ENCODE measurements around the gene KRT10.
A peak's percentile ranks its signal among the peaks of the same experiment; 100 is the strongest.

KRT10 gene

DNA sequence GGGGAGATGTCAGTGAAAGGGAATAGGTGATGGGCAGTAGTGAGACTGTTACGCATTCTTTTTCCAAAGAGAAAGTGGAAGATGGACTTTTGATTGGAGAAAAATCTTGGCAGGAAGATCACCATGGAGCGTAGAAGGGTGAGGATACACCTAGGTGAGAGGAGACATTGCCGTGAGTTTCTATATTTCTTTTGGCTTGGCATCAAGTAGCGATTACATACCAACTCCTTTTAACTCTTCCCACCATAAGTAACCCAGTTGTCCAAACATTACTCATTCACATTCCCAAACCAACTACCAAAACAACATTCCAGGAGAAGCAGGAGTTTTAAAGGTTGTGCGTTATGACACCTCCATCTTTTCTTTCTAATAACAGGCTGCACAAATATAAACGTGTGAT is 11.9 kb downstream of the KRT10 start:
- no peak for DNase-seq (ENCODE audit: extremely low spot score, insufficient read length, low read depth)
- FAIRE-seq: no peak

DNA sequence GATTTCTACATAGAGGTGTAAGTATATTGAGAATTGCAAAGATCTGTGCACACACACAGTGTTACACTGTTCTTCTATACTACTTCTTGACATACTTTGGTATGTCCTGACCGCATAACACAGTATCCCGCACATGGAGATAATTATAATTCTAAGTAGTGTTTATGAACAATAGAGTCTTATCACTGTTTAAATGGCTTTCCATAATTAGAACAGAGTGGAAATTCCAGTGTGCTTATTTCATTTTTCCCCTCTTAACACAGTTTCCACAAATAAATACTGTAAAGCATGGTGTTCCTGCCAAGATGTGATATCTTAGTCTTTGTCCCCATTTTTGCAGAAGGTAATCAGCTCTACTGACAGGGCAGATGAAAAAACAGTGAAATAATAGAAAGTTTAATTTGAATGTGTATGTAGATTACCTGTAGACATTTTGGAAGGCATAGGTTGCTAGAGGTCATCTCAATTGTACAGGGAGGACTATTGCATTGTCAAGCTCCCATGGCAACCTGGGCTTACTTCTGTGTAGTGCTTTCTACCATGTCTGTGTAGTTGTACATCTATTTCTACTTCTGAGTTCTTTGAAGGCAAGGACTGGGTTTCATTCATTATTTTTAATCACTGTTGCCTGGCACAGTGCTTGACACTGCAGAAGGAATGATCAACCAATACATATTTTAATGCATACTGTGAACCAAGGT is 12.5 kb downstream of the KRT10 start:
- no peak for DNase-seq (ENCODE audit: extremely low spot score, insufficient read length, low read depth)
- FAIRE-seq: no peak

DNA sequence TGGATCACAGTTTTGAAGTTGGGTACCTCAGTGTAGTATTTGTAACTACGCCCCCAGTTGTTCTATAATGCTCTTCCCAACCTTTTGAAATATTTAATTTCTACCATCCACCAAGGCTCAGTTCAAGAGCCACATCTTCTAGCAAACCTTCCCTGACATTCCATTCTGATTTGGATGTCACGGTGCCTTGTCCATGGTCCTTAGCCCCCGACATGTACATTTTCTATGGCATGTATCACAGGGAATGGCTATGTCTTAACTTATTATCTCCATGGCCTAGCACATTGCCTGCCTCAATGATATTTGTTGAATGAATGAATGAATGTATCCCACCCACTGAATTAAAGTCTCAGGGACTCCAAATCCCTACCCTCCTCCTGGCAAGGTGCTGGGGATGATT is 16.3 kb downstream of the KRT10 start:
- DNase-seq (ENCODE audit: extremely low spot score, insufficient read length, low read depth): no peak
- FAIRE-seq: no peak

DNA sequence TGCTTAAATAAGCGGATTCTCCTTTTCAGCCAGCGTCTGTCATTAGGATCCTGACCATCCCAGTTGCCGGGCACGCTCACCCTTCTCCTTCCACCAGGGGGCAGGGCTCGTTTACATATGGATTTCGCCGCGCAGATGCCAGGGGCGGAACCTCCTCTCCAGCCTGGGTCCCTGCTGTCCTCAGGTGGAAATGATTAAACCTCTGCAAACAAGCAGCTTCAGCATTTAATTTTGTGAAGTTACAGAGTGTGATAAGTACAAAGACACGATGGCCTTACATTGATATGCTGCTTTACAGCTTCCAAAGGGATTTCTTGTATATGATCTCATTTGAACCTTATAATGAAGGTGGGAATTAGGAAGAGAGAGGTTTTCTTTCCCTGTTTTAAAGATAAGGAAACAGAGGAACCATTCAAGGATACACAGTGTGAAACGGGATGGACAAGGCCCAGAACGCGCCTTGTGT is 18.8 kb downstream of the KRT10 start:
- DNase-seq (ENCODE audit: extremely low spot score, insufficient read length, low read depth): peak; percentile 38

DNA sequence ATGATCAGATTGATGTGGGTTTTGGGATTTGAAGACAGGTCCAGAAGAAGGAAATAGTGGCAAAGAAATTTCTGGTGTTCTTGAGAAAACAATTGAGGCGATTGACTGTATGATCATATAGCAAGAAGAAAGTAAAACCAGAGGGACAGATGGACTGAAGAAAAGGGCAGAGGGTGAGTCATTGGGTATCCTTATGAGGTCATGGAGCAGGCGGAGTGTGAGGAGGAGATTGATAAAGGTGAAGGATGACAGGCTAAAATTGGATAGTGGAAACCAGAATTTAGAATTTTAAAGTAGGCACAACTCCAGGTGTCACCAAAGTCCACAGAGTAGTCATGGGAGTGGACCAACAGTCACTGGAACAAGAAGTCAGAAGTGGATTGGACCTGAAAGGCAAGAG is 21.3 kb downstream of the KRT10 start:
- DNase-seq (ENCODE audit: extremely low spot score, insufficient read length, low read depth) (no peak), FAIRE-seq (no peak)

More for the DNA sequence above, 18.8 kb downstream of the KRT10 start:
- FAIRE-seq: peak; percentile 80

DNA sequence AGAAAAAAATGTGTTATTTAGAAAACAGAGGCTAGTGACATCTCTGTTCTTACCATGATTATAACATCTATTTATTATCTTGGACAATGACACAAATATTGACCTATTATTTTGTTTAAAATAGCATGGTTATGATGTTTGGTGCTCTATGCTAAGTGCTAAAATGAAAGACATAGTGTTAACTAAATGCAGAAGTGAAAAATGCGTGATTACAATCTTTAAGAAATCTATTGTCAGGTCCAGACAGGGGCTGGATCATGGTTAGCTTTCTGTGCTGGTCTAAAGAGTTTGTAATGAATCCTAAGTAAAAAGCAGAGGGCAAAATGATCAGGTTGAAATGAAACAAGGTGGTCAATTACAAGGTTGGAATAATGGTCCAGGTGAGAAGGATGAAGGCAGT is 22.0 kb downstream of the KRT10 start:
- DNase-seq (ENCODE audit: extremely low spot score, insufficient read length, low read depth) (no peak), FAIRE-seq (no peak)

DNA sequence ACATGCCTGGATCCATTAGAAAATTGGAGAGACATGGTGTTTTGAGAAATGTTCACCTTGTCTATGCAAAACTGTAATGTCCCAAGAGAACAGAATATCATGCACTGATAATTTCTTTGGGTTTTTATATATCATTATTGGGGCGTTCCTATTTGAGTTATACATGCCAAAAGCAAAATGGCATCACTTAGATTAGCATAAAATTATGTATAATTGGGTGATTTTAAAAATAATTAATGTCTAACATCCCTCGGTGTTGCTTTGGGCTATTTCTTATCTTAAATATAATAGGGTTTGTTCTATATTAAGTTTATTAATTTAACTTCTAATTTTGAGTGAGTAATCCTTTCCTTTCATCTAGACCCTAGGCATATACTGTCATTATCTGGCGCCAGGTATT is 22.6 kb downstream of the KRT10 start, which contains the start of gene KRT28:
KRT28 (minus strand) TSS at position 101 of the 400 bp plus-strand sequence; CDS start at position 35, 66 bp downstream.
- DNase-seq (ENCODE audit: extremely low spot score, insufficient read length, low read depth) (no peak), FAIRE-seq (no peak)

DNA sequence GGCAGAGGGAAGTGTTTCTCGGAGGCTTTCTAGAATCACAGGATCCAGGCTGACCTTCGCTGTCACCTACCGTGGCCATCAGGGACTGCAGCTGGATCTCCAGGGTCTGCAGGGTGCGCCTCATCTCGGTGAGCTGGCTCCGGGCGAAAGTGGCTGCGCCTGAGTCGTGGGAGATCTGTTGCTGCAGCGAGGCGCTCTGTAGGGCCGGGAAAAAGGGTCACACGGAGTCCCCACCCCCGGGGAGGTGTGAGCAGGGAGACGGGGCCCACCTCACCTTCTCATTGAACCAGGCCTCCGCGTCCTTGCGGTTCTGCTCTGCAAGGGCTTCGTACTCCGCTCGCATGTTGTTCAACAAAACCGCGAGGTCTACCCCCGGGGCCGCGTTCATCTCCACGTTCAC is 25.6 kb downstream of the KRT10 start:
- FAIRE-seq: no peak
- DNase-seq (ENCODE audit: extremely low spot score, insufficient read length, low read depth): no peak

DNA sequence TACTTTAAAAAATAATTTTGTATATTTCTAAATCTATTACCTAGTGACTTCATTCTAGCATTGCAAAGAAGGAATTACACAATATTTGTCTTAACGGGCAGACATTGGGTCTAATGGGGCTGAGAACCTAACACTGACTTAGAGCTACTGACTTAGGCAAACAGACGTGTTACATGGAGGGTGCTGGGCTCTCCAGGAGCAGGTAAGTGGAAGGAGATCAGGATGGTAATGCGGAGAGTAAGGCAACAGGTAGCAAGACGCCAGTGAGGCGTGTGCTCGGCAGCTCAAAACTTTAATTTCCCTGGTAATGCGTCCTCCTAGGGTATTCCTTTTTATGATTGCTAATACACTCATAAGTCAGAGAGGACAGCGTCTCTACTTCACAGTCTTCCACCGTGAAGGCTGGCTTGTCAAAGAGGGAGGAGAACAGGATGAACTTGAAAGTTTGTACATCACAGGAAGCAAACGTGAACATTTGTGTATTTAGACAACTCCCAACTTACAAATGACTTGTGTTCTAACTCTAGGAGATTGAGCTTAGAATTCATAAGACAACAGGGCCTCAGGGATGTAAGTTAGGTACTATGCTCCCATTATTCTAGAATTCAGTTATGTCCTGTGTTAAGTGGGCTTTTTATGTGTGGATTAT is 27.3 kb downstream of the KRT10 start:
- FAIRE-seq: no peak
- no peak for DNase-seq (ENCODE audit: extremely low spot score, insufficient read length, low read depth)

DNA sequence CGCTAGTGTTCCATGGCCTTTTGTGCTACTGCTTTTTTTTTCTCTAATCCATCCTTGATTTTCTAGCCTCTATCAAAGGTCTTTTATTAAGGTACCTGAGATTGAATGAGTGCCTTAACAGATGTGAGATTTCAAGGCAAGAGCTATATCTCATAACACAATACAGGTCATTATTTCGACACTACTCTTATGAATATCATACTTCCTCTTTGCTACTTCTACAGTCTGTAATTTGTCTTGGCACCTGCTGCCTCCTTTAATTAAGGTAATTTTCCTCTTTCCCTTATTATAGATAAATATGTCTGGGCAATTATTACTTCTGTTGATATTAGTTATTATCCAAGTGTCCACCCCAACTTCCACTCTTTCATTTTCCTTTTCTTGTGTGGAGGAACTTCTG is 27.9 kb downstream of the KRT10 start:
- DNase-seq (ENCODE audit: extremely low spot score, insufficient read length, low read depth) (no peak), FAIRE-seq (no peak)

DNA sequence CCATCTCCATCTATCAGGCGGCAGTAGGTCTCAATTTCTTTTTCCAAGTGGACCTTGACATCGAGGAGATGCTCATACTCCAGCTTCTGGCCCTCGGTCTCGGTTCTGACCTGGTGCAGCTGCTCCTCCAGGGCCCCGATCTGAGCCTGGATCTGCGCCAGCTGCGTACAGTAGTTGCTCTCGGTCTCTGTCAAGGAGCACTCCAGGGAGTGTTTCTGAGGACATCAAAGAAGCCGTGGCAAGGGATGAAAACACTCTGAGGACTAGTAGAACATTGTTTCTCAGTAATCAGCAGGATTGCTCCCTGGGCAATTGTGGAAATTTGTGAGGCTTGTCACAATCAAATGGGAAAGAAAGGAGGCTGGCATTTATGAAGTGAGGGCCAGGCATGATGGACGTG is 28.6 kb downstream of the KRT10 start:
- FAIRE-seq (no peak), DNase-seq (ENCODE audit: extremely low spot score, insufficient read length, low read depth) (no peak)

DNA sequence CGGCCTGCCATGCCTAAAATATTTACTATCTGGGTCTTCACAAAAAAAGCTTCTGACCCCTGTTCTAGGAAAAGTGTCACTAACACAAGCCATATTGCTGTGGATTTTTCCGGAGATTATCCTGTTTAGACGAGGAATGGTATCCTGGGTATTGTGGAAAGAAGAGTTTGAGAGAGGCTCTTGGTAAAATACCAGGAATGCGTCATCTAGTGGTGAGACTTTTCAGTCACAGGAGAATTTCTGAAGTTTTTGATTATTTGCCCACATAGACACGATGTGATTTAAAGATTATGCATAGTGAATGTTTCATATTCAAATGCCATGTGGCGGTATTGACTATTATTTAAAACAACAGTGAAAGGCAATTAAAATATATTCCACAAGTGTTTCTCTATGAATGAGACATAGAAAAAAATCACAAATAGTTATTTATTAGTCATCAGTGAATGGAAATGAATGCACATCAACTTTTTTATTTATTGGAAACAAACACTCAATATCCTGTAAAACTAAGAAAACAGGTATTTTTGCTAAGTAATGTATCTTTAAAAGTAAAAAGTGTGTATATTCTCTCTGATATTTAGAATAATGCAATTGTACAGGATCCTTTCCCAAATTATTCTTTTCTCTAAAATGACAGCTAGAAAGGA is 30.5 kb downstream of the KRT10 start:
- no peak for DNase-seq (ENCODE audit: extremely low spot score, insufficient read length, low read depth)

DNA sequence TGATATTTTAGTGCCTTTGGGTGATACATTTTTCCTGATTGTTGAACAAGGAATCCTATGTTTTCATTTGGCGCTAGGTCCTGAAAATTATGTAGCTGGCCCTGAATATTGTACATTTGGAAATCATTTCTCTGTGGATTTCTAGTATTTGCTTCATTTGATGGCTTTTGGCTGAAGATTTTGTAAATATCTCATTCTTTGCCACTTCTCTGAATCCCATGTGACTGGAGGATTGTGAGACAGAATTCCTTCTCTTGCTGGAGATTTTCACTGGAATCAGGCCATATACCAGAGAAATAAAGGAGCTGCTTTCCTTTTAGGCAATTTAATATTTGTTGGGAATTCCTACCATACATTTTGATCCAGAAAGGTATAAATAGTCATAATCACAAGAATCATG is 31.3 kb downstream of the KRT10 start:
- FAIRE-seq (no peak), DNase-seq (ENCODE audit: extremely low spot score, insufficient read length, low read depth) (no peak)

More for the DNA sequence above, 30.5 kb downstream of the KRT10 start:
- no peak for FAIRE-seq

DNA sequence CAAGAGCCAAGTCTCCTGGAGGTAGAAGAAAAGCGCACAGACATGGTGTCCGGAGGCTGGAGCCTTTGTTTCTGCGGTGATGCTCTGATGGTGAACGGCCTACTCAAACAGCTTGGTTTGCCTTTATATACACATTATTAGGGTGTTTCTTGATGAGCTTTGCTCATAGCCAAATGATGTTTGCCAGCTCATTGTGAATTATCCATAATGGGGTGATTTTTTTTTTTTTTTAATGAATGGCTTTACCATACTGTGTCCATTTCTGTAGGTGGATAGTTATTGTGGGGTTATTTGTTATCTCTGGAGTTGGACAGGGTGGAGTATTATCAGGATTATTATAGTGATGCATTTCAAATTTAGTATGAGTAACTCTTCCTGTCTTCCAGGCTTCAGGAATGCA is 40.0 kb downstream of the KRT10 start, which contains the start of gene KRT27:
KRT27 (minus strand) TSS at position 101 of the 400 bp plus-strand sequence; CDS start at position 44, 57 bp downstream.
- DNase-seq (ENCODE audit: extremely low spot score, insufficient read length, low read depth): no peak
- FAIRE-seq: no peak

DNA sequence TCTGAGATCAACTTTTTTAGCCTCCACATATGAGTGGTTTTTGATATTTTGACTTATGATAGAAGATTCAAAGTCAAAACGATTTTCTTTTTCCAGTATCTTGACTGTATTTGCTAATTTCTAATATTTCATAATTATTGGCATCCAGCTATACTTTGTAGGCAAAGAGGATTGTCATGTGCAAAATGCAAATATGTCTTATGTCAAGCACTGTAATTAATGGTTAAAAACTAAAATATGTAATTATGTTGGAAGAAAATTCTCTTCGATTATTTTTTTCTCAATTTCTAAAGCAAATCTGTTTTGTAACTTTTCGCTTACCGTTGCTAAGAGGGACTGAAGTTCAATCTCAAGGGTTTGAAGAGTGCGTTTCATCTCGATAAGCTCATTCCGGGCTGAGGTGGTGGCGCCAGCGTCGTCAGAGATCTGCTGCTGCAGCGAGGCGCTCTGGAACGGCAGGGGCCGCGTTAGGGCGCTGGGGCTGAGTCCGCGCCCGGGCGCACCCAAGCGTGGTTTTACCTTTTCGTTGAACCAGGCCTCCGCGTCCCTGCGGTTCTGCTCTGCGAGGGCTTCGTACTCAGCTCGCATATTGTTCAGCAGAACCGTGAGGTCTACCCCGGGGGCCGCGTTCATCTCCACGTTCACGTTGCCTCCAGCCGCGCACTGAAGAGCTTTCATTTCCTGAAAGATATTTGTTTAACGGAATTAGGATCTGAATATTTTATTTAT is 43.1 kb downstream of the KRT10 start:
- no peak for FAIRE-seq
- DNase-seq (ENCODE audit: extremely low spot score, insufficient read length, low read depth): no peak

DNA sequence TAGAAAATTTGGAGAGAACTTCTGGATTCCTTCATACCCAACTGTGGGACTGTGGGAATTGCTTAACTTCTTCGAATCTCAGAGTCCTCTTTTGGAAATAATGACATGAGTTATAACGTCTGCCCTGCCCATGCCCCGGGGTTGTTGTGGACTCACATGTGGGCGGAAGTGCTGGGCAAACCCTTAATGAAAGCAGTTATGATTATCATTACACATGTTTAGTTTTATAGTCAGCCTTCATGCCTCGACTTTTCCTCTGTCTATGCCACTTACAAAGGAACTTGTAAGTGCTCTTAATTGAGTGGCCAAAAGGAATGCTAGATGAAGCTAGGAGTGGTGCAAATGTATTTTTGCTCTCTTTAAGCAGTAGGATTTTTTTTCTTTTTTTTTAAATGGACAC is 44.0 kb downstream of the KRT10 start:
- FAIRE-seq (no peak), DNase-seq (ENCODE audit: extremely low spot score, insufficient read length, low read depth) (no peak)

DNA sequence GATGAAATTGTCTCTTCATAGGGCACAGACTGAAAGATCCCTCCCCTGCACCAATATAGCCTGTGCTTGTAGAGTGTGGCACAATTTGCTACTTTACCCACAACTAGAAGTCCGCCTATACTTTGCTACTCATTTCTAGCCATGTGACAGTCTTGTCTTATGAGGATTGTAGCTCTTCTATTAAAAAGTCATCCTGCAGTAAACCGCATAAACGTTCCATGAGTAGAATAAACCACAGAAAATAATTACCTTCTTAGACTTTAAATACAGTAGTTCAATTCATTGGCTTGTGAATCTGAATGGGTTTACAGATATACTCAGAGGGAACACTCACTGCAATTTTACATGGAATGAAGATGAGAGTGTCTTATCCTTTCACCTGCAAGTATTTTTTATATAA is 44.4 kb downstream of the KRT10 start:
- no peak for DNase-seq (ENCODE audit: extremely low spot score, insufficient read length, low read depth)

DNA sequence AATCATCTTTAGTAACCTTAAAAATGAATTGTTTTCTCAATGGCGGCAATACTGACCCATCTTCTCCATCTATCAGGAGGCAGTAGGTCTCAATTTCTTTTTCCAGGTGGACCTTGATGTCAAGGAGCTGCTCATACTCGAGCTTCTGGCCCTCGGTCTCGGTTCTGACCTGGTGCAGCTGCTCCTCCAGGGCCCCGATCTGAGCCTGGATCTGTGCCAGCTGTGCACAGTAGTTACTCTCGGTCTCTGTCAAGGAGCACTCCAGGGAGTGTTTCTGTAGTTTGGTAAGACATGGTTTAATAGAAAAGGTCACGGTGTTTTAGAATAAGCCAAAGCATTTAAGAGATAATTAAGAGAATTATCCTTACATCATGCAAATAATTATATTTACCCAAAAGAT is 45.0 kb downstream of the KRT10 start:
- DNase-seq (ENCODE audit: extremely low spot score, insufficient read length, low read depth) (no peak), FAIRE-seq (no peak)

More for the DNA sequence above, 44.4 kb downstream of the KRT10 start:
- FAIRE-seq: no peak

DNA sequence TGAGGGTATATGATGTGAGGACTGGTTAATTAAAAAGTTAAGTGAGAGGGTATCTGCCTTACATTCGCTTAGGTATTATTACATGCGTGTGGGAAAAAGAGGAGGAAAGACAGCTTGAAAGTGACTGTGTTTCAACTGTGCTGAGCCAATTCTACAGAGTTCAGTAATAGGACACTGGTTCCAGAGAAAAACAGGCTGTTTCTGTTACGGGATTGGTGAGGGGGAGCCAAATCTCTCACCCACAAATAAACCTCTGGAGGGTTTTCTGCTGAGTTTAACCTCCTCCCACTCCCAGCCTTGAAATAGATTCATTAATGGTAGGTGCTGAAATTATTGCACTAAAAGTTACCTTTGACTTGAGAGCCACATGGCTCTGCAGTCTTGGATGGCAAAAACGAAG is 46.5 kb downstream of the KRT10 start:
- no peak for FAIRE-seq
- no peak for DNase-seq (ENCODE audit: extremely low spot score, insufficient read length, low read depth)

DNA sequence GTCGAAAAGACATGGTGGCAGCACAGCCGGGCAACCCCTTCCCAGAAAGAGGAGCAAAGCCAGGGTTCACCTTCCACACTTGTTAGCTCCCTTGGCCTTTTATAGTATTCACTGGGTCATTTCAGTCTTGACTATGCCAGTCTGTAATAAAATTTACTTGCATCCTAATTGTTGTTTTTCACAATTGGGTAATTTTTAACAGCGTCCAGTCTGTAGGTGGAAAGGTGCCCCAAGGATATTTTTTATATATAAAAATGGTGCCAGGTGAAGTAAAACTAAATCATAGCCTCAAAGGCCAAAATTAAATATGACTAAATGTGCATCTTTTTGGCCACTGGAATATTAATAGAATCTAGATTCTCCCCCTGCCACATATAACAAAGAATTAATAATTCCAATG is 50.3 kb downstream of the KRT10 start, which contains the start of gene KRT26:
KRT26 (minus strand) TSS at position 101 of the 400 bp plus-strand sequence; CDS start at position 13, 88 bp downstream.
- FAIRE-seq (no peak), DNase-seq (ENCODE audit: extremely low spot score, insufficient read length, low read depth) (no peak)
